Measurements from ENCODE around the gene UNC5CL.
A peak's percentile ranks its signal among the peaks of the same experiment; 100 is the strongest.
"Not testable (repeated sequence)": the region's sequence is repeated elsewhere in the genome, so short reads cannot be mapped to it uniquely, and the experiment has no call there.

UNC5CL gene

GRCh38 chr6:41040101-41040939 lies 1.3 kb upstream of the UNC5CL start:
- DNase-seq (ENCODE audit: low read depth in 2 of 2) = no peak

DNA sequence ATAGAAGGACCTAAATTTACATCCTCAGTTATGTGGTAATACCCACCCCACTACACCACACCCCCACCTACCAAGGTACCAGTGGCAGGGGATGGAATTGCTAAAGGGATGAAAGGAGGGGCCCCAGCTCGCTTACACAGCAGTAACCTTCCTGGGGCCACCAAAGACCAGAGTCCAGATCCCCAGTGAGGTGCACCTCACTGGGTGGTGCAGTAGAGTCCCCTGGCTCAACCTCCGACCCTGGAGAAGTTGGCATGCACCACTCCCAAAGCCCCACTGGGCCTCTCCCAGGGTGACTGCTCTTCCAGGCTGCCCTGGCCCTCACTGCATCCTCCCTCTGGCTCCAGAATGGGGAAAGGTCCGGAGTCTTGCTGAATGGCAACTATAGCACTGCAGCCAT lies 816 bp downstream of the UNC5CL start:
- DNase-seq (ENCODE audit: low read depth in 2 of 2) = no peak

DNA sequence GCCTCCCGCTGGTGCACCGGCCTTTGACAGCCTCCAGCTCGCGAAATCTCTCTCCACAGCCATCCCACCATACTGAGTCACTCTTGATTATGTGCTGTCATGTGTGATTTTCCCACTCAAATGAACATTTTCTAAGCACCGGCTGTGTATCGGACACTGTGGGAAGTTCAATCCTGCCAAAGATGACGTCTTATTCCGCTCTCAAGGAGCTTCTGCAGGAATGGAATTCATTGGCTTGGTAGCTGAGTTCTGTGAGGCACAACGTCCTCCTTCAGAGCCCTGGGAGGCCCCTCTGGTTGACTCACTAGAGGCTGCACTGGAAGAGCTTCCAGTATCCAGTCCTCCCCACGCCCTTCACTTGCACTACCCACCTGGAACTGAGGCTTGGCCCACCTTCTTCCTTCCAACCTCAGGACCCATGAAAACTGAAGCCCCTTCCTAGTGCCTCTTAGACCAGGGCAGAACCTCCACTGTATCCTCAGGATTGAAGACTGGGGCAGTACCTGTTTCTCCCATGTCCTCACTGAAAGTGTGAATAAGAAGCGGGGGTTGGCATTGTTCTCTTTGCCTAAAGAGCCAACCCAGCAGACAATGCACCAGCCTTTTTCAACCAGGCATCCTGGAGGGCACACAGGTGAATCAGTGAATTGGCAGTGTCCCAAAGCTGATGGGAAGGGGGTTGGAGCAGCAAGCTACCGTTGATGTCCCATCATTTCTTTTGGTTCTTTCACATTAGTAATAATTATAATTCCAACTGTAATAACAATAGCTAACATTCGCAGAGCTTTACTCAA lies 1.7 kb downstream of the UNC5CL start:
- no peak for DNase-seq (ENCODE audit: low read depth in 2 of 2)

DNA sequence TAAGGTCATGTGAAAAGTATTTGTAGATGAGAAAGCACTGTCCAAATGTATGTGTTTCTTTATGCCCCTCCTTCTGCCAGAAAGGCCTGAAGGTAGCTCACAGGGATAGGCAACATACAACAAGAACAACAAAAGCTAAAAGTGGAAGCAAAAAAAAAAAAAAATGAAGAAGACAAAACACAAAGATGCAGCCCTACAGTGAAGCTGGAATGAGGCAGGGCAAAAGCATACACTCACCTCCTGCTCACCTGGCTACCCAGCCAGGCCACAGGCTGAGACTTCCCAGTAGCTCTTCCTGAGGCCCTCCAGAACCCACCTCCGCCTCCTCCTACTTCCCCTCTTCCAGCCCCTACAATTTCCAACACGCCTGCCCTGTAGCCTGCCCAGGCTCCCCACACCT lies 2.4 kb downstream of the UNC5CL start:
- DNase-seq (ENCODE audit: low read depth in 2 of 2) = no peak

DNA sequence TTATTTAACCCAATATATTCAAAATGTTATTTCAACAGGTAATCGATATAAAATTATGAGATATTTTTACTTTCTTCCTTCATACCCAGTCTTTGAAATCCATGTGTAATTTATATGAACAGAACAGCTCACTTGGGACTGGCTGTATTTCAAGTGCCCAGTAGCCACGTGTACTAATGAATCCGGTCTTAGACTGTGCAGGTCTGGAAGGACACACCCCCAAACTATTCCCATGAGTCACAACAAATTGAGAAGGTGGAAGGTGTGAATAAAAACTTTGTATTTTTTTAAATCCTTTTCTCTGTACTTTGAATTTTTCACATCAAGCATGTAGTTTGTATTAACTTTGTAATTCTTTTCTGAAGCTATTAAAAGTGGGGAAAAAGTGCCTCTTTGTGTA lies 2.8 kb downstream of the UNC5CL start:
- DNase-seq (ENCODE audit: low read depth in 2 of 2) = no peak

- no peak for DNase-seq (ENCODE audit: low read depth in 2 of 2)
Observed at GRCh38 chr6:41033776-41034175, 5.2 kb downstream of the UNC5CL start.

DNA sequence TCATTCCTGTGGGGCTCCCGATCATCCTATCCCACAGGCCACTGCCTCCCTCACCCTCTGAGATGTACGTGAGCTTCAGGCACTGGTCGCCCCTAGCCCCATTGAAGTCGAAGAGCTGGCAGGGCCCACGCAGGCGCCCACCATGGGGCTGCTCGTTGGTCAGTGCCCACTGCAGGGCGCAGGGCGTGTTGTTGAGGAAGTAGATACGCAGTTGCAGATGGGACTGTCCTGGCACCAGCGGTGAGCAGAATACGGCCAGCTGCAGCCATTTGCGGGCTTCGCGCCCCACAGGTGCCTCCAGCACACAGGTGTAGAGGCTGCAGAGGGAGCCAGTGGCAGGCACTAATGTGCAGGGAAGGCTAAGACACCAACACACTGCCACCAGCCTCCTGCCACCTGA lies 6.2 kb downstream of the UNC5CL start:
- no peak for DNase-seq (ENCODE audit: low read depth in 2 of 2)

GRCh38 chr6:41028561-41029412 lies 10.2 kb downstream of the UNC5CL start:
- DNase-seq (ENCODE audit: low read depth in 2 of 2) = no peak

DNA sequence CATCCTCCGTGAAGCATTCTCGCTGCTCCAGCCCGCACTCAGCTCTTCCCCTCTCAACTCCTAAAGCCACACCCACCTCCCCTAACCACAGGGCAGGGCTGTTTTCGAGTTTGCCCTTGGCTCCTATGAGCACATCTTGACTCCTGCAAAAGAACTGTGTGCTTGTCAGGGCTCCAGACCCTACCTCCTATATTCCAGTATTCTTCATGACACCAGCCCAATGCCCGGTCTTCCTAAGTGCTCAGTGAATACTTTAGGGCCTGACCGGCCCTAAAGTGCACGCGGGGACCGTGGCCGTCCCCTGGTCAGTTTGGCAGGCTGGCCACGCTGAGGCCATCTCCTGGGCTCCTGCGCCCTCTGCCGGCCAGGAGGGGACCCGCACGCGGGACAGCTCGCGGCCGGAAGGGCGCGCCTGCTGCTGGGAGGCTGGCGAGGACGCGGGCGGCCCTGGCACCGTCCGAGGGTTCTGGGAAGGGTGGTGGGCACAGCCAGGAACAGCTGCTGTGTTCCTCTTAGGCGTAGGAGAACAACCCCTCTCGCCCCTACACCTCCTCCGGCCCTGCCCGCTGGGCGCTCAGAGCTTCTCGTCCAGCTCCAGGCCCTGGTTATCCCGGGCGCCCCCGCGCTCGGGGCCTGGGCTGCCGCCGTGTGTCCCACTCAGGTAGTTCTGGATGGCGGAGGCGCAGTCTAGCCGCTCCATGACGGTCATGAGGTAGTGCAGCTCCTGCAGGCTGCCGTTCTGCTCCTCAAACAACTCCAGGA lies 11.0 kb downstream of the UNC5CL start:
- peak; percentile 13 to 45 for DNase-seq (ENCODE audit: low read depth in 2 of 2)

GRCh38 chr6:41027241-41027640 lies 11.8 kb downstream of the UNC5CL start:
- DNase-seq (ENCODE audit: low read depth in 2 of 2) = no peak

DNA sequence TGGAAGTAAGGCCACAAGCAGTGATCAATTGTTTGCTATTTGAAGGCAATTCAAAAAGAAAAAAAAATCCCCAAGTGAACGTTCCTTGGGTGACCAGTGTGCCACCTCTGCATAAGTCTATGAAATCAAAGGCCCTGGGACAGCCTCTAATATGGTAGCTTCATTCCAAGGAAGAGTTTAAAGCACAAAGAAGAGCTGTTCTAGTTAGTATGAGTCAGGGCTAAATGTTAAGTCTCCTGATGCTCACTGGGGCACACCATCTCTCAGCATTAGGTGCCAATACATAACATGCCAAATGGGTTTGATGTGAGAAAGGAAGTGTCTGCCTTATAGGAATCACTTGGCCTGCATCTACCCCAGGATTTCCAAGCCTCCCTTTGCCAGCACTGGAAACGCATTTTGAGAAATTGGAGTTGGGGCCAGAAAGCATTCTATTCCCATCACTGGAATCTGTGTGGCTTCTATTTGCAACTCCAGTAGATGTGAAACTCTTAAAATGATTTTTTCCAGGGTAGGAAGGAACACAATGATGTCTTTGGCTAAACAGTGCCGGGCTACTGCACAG lies 13.0 kb downstream of the UNC5CL start:
- no peak for DNase-seq (ENCODE audit: low read depth in 2 of 2)

DNA sequence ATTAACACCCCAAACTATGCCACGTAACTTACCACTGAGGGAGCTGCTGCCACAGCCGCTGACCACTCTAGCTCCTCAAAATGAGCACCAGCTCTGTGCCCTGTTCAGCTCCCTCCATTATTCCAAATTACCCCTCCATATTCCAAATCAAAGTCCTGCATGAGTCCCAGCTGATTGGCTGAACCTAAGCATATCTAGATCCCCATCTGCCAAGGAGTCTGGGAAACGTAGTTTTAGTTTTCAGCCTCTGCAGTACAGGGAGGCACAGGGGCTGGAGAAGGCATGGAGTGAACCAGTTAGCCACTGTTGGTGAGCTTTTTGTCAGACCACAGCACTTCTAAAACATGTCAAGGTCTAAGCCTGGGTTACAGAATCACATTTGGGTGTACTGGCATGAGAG lies 15.9 kb downstream of the UNC5CL start:
- no peak for DNase-seq (ENCODE audit: low read depth in 2 of 2)

DNA sequence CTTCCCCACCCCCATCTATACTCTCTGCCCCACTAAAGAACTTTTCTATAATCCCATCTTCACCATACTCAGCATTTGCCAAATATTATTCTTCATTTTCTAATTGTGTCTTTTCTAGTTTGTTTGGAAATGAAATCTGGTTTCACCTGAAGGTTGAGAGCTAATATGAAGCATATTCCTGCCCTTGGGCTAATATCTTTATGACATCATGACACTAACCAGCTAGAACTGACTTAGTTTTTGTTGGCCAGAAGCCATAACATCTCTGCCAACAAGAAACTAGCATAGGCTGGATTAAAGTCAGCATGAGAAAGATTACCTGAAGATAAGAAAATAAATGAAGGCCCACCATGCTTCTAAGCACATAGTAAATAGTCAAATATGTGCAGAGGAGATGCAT lies 16.7 kb downstream of the UNC5CL start:
- no peak for DNase-seq (ENCODE audit: low read depth in 2 of 2)

- no peak for DNase-seq (ENCODE audit: low read depth in 2 of 2)
Observed at GRCh38 chr6:41021832-41022231, 17.2 kb downstream of the UNC5CL start.

GRCh38 chr6:41017663-41018062 lies 21.4 kb downstream of the UNC5CL start:
- no peak for DNase-seq (ENCODE audit: low read depth in 2 of 2)

GRCh38 chr6:41015860-41016259 lies 23.2 kb downstream of the UNC5CL start:
- DNase-seq (ENCODE audit: low read depth in 2 of 2) = not testable (repeated sequence)

DNA sequence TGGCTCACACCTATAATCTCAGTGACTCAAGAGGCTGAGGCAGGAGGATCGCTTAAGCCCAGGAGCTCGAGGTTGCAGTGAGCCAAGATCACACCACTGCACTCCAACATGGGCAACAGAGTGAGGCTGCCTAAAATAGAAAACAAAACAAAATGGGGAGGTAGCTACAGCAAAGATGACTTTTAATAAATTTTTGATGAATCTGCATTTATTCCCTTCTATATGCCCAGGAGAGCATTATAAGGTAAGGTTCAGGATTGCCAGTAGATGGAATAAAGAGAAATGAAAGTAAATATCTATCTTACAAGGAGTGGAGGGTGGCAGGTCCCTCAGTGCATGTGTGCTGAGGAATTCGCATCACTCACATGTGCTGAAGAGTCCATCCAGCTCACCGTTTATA lies 24.2 kb downstream of the UNC5CL start:
- DNase-seq (ENCODE audit: low read depth in 2 of 2) = no peak

DNA sequence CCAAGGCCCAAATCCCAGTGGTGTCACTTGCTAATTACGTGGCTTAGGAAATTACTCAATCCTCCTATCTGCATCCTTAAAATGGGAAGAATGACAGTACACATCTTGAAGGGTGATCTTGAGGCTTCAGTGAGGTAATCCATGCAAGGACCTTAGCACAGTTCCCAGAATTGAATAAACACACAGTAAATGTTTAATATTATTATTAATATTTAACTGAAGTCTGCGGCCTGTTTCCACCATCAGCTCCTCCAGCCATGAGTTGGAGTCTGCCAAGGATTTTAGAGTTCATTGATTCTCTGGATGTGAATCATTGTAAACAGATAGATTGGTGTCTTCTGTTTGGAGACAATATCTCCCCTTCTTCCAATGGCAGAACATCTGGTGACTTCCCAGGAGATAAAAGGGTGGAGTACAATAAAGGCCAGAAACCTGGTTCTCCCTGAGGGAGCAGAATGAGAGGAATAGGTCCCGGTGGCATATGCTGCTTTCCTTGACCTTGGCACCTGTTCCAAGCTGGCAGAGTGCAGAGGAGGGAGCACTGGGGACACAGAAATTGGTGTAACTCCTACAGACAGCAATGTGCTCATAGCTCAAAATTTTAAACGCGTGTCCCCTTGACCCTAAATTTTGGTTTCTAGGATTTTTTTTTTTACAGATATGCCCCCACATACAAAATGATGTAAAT lies 25.4 kb downstream of the UNC5CL start:
- DNase-seq (ENCODE audit: low read depth in 2 of 2) = no peak

DNA sequence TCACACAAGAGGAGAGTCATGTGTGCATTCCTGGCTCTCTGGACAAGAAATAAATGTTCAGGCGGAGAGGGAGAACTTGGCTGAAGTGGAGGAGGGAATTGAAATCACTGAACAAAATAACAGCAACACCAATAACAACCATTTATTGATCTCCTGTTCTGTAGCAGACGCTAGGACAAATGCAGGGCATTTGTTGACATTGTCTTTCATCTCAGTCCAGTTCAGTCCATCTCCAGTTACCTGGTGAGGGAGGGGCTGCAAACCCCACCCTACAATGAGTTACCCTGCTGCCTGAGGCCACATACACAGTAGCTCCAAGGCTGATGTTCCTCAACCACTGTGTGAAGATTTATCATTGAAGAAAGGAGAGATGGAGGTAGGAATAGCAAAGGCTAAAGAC lies 27.3 kb downstream of the UNC5CL start:
- DNase-seq (ENCODE audit: low read depth in 2 of 2) = no peak

GRCh38 chr6:41009669-41010068 lies 29.4 kb downstream of the UNC5CL start:
- no peak for DNase-seq (ENCODE audit: low read depth in 2 of 2)

DNA sequence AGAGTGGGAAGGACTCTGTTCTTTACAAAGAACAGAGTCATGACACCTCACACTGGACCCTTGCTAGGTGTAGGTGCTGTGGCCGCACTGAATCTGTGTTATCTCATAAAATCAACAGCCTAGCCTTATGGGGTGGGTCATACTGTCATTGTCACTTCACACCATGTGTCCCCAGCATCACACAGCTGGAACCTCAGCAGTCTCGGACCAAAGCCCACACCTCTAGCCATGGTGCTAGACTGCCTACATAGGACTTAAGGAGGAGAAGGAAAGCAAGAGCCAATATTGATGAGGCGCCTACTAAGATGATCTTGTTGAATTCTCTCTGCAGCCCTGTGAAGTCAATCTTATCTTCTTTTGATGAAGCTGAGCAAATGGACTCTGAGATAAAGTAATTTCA lies 31.0 kb downstream of the UNC5CL start:
- DNase-seq (ENCODE audit: low read depth in 2 of 2) = no peak

All from stimulated activated CD8-positive, alpha-beta memory T cell treated with anti-CD3 and anti-CD28 coated beads, Interleukin-15, amount 100 ng/mL, for 4 hours (primary cell).